ENCODE data around the gene TRPM2. TPM values are rescaled to one million over a fixed set of nuclear protein-coding genes. Genes with fewer than 3 reads are reported as not detected.

Gene TRPM2
- total and polyA plus RNA-seq, 3 experiments from 2014 or later = 1.9 to 2.6 (median 2.4) TPM

DNA sequence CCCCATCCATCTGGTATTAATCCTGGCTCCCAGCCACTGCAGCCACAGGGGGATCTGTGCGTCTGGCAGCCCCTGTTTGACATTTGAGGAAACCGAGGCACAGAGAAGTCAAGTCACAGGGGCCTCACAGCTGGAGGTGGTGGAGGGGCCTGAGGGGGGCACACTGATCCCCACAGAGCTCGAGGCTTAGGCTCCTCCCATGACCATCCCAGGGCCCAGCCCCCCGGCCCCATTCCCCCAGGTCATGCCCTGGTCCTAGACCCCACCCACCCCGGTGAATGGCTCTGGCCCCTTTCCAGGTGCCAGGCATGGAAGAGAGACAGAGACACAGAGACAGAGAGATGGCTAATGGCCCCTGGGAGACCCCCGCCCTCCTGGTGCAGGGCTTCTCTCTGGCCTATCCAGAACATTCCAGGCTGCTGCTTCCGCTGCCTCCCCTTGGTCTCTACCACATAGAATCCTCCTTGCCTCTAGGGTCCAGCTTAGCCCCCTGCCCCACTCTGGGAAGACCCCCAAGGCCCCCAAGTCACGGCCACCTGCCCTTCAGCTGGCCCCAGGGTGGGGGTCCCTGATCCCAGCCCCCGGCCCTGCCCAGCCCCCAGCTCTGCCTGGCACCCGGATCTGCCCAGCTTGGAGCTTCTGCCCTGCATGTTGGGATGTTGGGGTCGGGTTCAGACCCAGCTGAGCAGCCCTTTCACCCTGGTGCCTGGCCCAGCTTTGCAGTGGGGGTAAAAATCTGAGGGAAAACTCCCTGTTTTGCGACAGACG, 72.7 kb downstream of the TRPM2 start:
- no peaks in the 10 kb centered on the region for H3K9me3 ChIP-seq (ENCODE audit: low read length)
- no peak overlapping the region for H3K4me3 Mint-ChIP-seq
- POLR2A ChIA-PET = no interaction called here
- DNase-seq = peak in 1 of 5 donors; percentile 32
- no peak overlapping the region for H3K27ac ChIP-seq (ENCODE audit: low read depth, low read length)
- H3K4me1 Mint-ChIP-seq = no peaks in the 10 kb centered on the region
- no peaks in the 10 kb centered on the region for H3K36me3 ChIP-seq (ENCODE audit: insufficient read depth, low read length)
- peaks cover 0 to 2% of the 10 kb centered on the region in 2 donors for H3K27me3 Mint-ChIP-seq
- CTCF ChIA-PET = no interaction called here
- peaks cover 3 to 15% (median 12%) of the 10 kb centered on the region in 5 donors for H3K9me3 Mint-ChIP-seq
- H3K4me3 ChIP-seq (ENCODE audit: low read length) = no peak overlapping the region
- H3K4me1 ChIP-seq (ENCODE audit: insufficient read depth, low read length) = no peaks in the 10 kb centered on the region
- no peaks in the 10 kb centered on the region for H3K27me3 ChIP-seq (ENCODE audit: insufficient read depth, low read length, poor library complexity, severe bottlenecking)
- peaks cover 0 to 9% (median 5%) of the 10 kb centered on the region in 3 donors for H3K36me3 Mint-ChIP-seq
- H3K27ac Mint-ChIP-seq = no peak overlapping the region

GRCh38 chr21:44426663-44427191, 73.3 kb downstream of the TRPM2 start:
- Histone ChIP-seq H3K27ac (ENCODE audit: low read depth, low read length) (no peak overlapping the region), H3K36me3 (ENCODE audit: insufficient read depth, low read length) (no peaks in the 10 kb centered on the region), H3K9me3 (ENCODE audit: low read length) (no peaks in the 10 kb centered on the region), H3K4me3 (ENCODE audit: low read length) (no peak overlapping the region), H3K4me1 (ENCODE audit: insufficient read depth, low read length) (no peaks in the 10 kb centered on the region), H3K27me3 (ENCODE audit: insufficient read depth, low read length, poor library complexity, severe bottlenecking) (no peaks in the 10 kb centered on the region)
- H3K9me3 Mint-ChIP-seq = peaks cover 9 to 19% (median 16%) of the 10 kb centered on the region in 5 donors
- DNase-seq = peak in 1 of 5 donors; percentile 34
- peaks cover 0 to 2% of the 10 kb centered on the region in 2 donors for H3K27me3 Mint-ChIP-seq
- H3K27ac Mint-ChIP-seq = peak overlapping the region in 2 of 8 donors; percentile 41 to 82
- no peaks in the 10 kb centered on the region for H3K4me1 Mint-ChIP-seq
- CTCF ChIA-PET = no interaction called here
- POLR2A ChIA-PET = no interaction called here
- H3K4me3 Mint-ChIP-seq = no peak overlapping the region
- H3K36me3 Mint-ChIP-seq = peaks cover 0 to 11% (median 5%) of the 10 kb centered on the region in 3 donors

DNA sequence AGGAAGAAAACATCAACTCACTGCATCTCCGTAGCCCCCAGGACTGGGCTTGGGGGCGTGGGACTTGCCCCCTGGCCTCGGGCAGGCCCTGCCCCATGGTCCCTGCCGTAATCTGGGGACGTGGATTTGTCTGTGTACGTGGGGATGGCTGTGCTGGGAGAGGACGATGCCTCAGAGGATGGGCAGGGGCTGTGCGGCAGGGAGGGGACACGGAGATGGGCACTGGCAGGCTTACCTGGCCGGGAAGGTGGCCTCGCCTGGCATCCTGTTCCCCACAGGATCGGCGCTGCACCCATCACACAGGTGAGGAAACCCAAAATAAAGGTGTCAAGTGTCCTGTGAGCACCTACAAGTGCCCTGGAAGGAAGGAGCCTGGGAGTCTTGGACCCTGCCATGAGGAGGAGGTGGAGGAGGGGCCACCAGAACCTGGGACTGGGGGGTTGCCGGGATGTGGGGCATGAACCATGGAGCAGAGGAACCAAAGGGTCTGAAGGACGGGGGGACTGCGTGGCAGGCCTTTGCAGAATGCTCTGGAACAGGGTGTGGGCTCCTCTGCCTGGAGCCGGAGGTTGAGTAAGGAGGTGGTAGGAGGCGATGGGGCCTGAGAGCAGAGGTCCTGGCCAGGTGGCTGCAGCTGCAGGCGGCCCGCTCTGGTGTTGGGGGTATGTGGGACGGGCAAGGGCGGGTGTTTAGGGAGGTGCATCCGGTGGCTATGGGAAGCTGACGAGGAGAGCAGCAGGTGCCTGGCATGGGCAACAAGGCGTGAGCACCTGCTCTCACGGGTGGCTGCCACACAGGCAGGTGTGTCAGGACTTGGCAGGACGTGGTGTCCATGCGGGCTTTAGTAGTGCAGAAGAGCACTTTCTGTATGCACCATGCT, 74.1 kb downstream of the TRPM2 start:
- Mint-ChIP-seq H3K9me3 (peaks cover 12 to 24% (median 18%) of the 10 kb centered on the region in 5 donors), H3K27me3 (peaks cover 0 to 2% of the 10 kb centered on the region in 2 donors), H3K4me1 (no peaks in the 10 kb centered on the region), H3K27ac (peak overlapping the region in 1 of 8 donors; percentile 50), H3K4me3 (no peak overlapping the region), H3K36me3 (peaks cover 0 to 14% (median 5%) of the 10 kb centered on the region in 3 donors)
- DNase-seq = peak in 1 of 5 donors; percentile 36
- H3K9me3 ChIP-seq (ENCODE audit: low read length) = no peaks in the 10 kb centered on the region
- H3K36me3 ChIP-seq (ENCODE audit: insufficient read depth, low read length) = no peaks in the 10 kb centered on the region
- no peak overlapping the region for H3K27ac ChIP-seq (ENCODE audit: low read depth, low read length)
- H3K4me3 ChIP-seq (ENCODE audit: low read length) = no peak overlapping the region
- POLR2A ChIA-PET = no interaction called here
- H3K4me1 ChIP-seq (ENCODE audit: insufficient read depth, low read length) = no peaks in the 10 kb centered on the region
- H3K27me3 ChIP-seq (ENCODE audit: insufficient read depth, low read length, poor library complexity, severe bottlenecking) = no peaks in the 10 kb centered on the region
- CTCF ChIA-PET = no interaction called here

DNA sequence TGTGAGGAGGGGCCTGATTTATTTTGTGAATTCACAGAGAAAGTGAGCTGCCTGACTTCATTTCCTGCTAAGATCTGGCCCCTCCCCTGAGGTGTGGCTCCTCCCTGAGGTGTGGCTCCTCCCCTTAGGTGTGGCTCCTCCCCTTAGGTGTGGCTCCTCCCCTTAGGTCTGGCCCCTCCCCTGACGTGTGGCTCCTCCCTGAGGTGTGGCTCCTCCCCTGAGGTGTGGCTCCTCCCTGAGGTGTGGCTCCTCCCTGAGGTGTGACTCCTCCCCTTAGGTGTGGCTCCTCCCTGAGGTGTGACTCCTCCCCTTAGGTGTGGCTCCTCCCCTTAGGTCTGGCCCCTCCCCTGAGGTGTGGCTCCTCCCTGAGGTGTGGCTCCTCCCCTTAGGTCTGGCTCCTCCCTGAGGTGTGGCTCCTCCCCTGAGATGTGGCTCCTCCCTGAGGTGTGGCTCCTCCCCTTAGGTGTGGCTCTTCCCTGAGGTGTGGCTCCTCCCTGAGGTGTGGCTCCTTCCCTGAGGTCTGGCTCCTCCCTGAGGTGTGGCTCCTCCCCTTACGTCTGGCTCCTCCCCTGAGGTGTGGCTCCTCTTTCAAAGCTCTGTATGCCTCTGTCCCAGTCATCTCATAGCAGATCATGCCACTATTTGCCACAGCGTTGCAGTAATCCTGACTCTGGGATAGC, 75.0 kb downstream of the TRPM2 start:
- no peak overlapping the region for H3K27ac ChIP-seq (ENCODE audit: low read depth, low read length)

GRCh38 chr21:44429894-44430293, 76.5 kb downstream of the TRPM2 start:
- Mint-ChIP-seq H3K4me3 (no peak overlapping the region), H3K27me3 (peaks cover 0 to 2% of the 10 kb centered on the region in 2 donors), H3K9me3 (peaks cover 12 to 25% (median 18%) of the 10 kb centered on the region in 5 donors), H3K36me3 (peaks cover 0 to 14% (median 5%) of the 10 kb centered on the region in 3 donors), H3K4me1 (no peaks in the 10 kb centered on the region), H3K27ac (no peak overlapping the region)
- CTCF ChIA-PET = no interaction called here
- POLR2A ChIA-PET = interaction anchor here (0.6 kb wide), 1 partner anchor 487 kb away, joined by 5 read pairs; no protein-coding TSS in a partner anchor
- no peak for DNase-seq
- Histone ChIP-seq H3K27ac (ENCODE audit: low read depth, low read length) (no peak overlapping the region), H3K9me3 (ENCODE audit: low read length) (no peaks in the 10 kb centered on the region), H3K36me3 (ENCODE audit: insufficient read depth, low read length) (no peaks in the 10 kb centered on the region), H3K27me3 (ENCODE audit: insufficient read depth, low read length, poor library complexity, severe bottlenecking) (no peaks in the 10 kb centered on the region), H3K4me1 (ENCODE audit: insufficient read depth, low read length) (no peaks in the 10 kb centered on the region), H3K4me3 (ENCODE audit: low read length) (no peak overlapping the region)

More for the DNA sequence above, 75.0 kb downstream of the TRPM2 start:
- Mint-ChIP-seq H3K36me3 (peaks cover 0 to 14% (median 5%) of the 10 kb centered on the region in 3 donors), H3K27ac (peak overlapping the region in 5 of 8 donors; percentile 46 to 85 (median 74)), H3K4me3 (no peak overlapping the region), H3K27me3 (peaks cover 0 to 2% of the 10 kb centered on the region in 2 donors), H3K9me3 (peaks cover 12 to 25% (median 18%) of the 10 kb centered on the region in 5 donors), H3K4me1 (no peaks in the 10 kb centered on the region)
- Histone ChIP-seq H3K9me3 (ENCODE audit: low read length) (no peaks in the 10 kb centered on the region), H3K4me3 (ENCODE audit: low read length) (no peak overlapping the region), H3K27me3 (ENCODE audit: insufficient read depth, low read length, poor library complexity, severe bottlenecking) (no peaks in the 10 kb centered on the region), H3K4me1 (ENCODE audit: insufficient read depth, low read length) (no peaks in the 10 kb centered on the region), H3K36me3 (ENCODE audit: insufficient read depth, low read length) (no peaks in the 10 kb centered on the region)
- CTCF ChIA-PET = interaction anchor here (0.7 kb wide), 1 partner anchor 109 kb away, joined by 4 read pairs; no protein-coding TSS in a partner anchor
- peak; percentile 28 to 74 (median 59) for DNase-seq
- POLR2A ChIA-PET = no interaction called here

- no peak overlapping the region for H3K27ac Mint-ChIP-seq
- peaks cover 12 to 25% (median 18%) of the 10 kb centered on the region in 5 donors for H3K9me3 Mint-ChIP-seq
- H3K27me3 ChIP-seq (ENCODE audit: insufficient read depth, low read length, poor library complexity, severe bottlenecking) = no peaks in the 10 kb centered on the region
- ChIA-PET CTCF (no interaction called here), POLR2A (no interaction called here)
- H3K4me3 Mint-ChIP-seq = no peak overlapping the region
- H3K4me1 ChIP-seq (ENCODE audit: insufficient read depth, low read length) = no peaks in the 10 kb centered on the region
- no peaks in the 10 kb centered on the region for H3K9me3 ChIP-seq (ENCODE audit: low read length)
- peaks cover 0 to 14% (median 5%) of the 10 kb centered on the region in 3 donors for H3K36me3 Mint-ChIP-seq
- no peaks in the 10 kb centered on the region for H3K4me1 Mint-ChIP-seq
- DNase-seq = no peak
- H3K4me3 ChIP-seq (ENCODE audit: low read length) = no peak overlapping the region
- H3K27me3 Mint-ChIP-seq = peaks cover 0 to 2% of the 10 kb centered on the region in 2 donors
- no peaks in the 10 kb centered on the region for H3K36me3 ChIP-seq (ENCODE audit: insufficient read depth, low read length)
- no peak overlapping the region for H3K27ac ChIP-seq (ENCODE audit: low read depth, low read length)
Measured at GRCh38 chr21:44431300-44431699, 77.9 kb downstream of the TRPM2 start.

- CTCF ChIA-PET = no interaction called here
- peak in 1 of 5 donors; percentile 37 for DNase-seq
- no peaks in the 10 kb centered on the region for H3K36me3 ChIP-seq (ENCODE audit: insufficient read depth, low read length)
- no peaks in the 10 kb centered on the region for H3K27me3 ChIP-seq (ENCODE audit: insufficient read depth, low read length, poor library complexity, severe bottlenecking)
- H3K4me1 ChIP-seq (ENCODE audit: insufficient read depth, low read length) = no peaks in the 10 kb centered on the region
- no peak overlapping the region for H3K27ac ChIP-seq (ENCODE audit: low read depth, low read length)
- no peaks in the 10 kb centered on the region for H3K27me3 Mint-ChIP-seq
- peak overlapping the region in 2 of 8 donors; percentile 52 to 60 for H3K27ac Mint-ChIP-seq
- no peak overlapping the region for H3K4me3 ChIP-seq (ENCODE audit: low read length)
- no peak overlapping the region for H3K4me3 Mint-ChIP-seq
- POLR2A ChIA-PET = interaction anchor here (0.5 kb wide), 1 partner anchor 469 kb away, joined by 3 read pairs; no protein-coding TSS in a partner anchor
- H3K4me1 Mint-ChIP-seq = no peaks in the 10 kb centered on the region
- no peaks in the 10 kb centered on the region for H3K9me3 ChIP-seq (ENCODE audit: low read length)
- H3K9me3 Mint-ChIP-seq = peaks cover 12 to 25% (median 18%) of the 10 kb centered on the region in 5 donors
- peaks cover 0 to 14% (median 5%) of the 10 kb centered on the region in 3 donors for H3K36me3 Mint-ChIP-seq
Measured at GRCh38 chr21:44432841-44433790, 79.7 kb downstream of the TRPM2 start.

Measured in CD8-positive, alpha-beta memory T cell (primary cell).